GM04503 (cell line): Measurements from ENCODE around the gene DGUOK.

ENCODE experiments used
- DNase-seq: peaks from one replicate; pipeline ENCODE4 v3.0.0-alpha.2; 2012; ENCODE audit warnings: low read depth

The DGUOK gene

DNA sequence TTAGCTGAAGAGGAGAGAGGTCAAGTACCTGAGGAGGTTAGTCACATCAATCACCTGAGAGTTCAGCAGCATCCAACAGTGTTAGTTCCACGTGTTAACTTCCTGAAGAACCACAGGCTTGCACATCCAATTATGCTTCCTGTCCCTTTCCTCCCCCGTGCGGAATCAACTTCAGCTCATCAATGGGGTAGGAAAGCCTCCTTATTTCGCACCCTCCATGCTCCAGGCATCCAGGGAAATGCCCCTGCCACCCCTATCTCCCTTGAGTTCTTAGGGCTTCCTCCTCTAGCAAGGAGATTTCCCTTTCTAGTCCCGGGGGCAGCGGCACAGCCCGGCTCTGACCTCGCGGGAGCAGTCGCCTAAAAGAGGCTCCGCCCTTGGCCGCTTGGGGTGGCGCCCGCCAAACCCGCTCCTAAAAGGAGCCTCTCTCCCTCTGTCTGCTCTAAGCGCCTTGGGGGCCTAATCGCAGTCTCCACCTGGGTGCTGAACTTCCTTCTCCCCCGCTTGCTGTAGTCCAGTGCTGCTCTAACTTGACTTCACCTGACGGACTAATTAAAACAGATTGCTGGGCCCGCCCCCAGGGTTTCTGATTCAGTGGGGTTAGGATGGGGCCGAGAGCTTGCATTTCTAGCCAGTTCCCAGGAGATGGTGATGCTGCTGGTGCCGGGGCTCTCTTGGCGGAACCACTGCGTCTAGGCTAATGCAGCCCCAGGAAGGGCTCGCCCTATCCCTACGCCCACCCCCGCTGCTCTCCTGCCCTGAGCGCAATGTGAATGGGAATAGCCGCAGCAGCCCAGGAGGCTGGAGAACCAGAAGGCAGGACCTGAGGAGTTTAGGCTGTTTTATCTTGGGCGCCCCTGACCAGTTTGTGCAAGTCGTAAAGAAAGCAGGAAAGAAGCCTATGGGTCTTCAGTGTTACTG lies 54.7 kb downstream of the DGUOK start:
- DNase-seq, result no peak

DNA sequence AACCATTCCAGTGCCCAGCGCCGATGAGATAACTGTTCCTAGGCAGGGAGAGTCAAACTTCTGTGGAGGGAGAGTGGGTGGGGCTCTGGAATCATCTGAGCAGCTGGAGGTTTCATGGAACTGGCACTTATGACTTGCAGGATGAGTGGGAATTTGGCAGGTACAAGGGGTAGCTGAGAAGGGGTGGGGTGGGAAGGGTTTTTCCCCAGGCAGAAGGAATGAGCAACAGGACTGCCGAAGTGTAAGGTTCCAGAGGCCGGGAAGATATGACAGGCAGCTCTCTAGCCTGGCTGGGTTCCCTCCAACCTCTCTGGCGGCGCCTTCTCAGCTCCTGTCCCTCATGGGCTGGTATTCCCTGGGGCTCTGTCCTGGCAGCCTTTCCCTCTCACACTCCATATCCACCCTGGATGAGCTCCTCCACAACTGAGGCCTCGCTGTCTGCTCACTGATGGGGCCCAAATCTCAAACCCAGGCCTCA lies 55.5 kb downstream of the DGUOK start:
- no peak for DNase-seq

DNA sequence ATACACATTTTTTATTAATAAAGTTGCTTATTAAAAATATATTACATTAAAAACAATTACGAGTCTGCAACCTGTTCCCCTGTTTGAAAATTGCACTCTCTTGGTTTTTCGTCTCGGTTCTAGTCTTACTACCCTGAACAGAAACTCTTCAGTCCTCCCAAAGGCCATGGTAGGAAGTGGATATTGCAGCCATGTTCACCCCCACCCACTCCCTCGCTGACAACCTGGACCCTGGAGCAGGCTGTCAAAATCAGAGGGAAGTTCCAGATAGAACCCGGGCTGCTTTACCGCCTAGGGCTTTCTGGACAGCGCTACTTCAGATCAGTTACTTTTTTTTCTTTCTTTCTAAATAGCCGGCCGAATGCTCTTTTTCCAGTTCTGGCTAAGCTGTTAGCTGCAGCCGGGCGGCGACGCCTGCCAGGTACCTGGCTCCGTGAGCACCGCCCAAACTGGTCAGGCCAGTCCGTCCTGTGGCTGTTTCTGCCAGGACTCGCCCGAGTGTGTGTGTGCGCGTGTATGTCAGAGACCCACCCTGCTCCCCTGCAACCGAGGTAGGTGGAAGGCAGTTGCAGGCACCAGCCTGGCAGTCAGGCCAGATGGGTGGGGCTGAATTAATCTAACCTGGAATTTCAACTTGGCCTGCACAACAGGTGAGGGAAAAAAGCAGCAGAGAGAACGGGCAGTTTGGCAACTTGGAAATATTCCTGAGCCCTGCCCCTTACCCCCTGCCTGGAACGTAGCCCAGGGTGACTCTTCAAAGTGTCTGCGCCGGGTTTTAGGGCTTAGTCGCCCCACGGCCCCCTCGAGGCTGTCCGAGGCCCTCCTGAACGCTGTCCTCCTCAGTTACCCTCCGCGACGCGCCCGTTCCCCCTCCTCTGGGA lies 56.9 kb downstream of the DGUOK start:
- no peak for DNase-seq

DNA sequence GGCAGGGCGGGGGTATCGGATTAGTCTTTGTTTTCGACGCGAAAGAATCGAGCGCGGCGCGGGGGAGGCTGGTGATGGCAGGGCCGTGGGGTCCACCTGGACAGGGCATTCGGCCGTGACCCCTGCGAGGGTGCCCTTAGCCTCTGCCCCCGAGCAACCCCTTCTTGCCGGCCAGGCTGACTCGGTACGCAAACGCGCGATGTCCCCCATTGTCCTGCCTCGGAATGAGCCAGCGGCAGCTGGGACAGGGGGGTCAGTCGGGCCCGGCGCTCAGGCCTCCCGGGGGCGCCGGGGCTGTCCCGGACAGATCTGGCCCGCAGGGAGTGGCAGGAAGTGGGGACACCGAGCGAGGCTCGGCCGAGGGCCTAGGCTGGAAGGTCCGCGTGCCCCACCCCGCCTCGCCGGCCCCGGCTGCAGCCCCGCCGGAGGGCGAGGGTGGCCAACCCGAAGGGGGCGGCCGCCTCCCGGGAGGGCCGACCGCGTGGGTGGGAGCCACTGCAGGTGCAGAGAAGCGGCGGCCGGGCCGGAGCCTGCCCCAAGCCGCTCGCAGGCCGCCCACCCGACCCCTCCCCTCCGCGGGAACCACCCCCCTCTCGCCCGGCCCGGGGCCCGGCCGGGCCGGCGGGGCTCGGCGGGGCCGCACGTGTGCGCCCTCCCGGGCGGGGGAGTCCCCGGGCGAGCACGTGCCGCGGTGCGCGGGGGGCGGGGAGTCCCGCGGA lies 57.7 kb downstream of the DGUOK start, which contains the start of gene TET3:
Gene TET3, plus strand, starts transcription at position 708 of the 719 bp plus-strand sequence. CDS start 1,494 bp downstream, outside the sequence.
- no peak for DNase-seq

DNA sequence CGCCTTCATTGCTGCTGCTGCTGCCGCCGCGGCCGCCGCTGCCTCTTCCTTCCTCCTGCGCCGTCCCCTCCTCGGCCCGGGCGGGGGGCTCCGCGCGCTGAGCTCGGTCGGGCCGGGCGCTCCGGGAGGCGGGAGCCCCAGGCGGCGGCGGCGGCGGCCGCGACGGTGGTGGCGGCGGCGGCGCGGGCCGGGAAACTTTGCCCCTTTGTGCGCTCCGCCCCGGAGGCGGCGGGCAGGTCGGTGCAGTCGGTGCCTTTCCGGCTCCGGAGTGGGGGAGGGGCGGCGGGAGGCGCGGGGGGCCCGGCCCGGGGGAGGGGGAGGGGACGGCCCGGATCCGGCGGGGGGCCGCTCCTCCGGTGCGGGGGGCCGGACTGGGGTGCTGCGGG lies 58.2 kb downstream of the DGUOK start:
- DNase-seq, result no peak

DNA sequence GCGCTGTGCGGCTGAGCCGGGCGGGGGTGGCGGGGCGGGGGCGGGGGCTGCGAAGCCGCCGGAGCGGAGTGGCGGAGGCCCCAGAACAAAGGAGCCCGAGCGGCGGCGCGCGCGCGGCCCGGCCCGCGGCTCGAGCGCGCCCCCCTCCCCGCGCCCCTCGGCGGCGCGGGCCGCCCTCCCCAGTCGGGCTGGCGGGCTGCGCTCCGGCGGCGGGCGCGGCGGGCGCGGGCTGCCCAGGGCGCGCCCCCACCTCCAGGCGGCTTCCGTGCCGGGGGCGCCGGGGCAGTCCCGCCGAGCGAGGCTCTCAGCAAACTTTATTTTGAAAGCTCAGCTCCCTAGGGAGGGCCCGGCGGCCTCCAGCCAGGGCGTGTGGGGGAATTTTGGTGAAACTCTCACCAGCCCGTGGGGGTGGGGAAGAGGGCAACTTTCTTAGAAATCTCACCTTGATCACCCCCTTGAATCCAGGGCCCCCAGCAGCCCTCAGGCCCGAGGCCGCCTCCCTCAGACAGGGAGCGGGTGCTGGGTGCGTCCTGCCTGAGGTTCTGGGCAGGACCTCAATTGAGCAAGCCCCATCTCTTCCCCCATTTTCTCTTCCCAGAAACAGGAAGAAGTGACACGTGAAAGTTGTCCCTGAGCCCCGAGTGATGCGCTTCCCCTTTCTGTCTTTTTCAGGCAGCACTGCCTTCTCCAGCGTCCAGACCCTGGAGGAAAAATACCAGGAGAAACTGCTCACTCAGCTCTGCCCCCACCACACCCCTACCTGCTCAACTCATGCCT lies 58.8 kb downstream of the DGUOK start:
- DNase-seq, result no peak

DNA sequence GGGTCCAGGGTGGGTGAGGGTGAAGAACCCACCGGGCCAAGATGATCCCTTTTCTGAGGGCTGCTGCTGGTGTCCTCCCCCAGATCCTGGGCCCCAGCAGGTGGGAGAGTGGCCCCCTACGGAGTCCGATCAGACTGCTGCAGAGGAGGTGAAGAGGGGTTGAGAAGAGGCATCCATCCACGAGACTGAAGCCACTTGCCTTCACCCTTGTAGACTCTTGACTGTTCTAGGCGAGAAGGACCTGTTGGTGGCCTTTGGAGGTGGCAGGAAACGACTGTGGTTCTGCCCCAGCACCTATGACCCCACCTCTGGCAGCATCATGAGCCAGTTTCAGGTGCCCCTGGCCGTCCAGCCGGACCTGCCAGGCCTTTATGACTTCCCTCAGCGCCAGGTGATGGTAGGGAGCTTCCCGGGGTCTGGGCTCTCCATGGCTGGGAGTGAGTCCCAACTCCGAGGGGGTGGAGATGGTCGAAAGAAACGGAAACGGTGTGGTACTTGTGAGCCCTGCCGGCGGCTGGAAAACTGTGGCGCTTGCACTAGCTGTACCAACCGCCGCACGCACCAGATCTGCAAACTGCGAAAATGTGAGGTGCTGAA lies 59.5 kb downstream of the DGUOK start:
- no peak for DNase-seq

DNA sequence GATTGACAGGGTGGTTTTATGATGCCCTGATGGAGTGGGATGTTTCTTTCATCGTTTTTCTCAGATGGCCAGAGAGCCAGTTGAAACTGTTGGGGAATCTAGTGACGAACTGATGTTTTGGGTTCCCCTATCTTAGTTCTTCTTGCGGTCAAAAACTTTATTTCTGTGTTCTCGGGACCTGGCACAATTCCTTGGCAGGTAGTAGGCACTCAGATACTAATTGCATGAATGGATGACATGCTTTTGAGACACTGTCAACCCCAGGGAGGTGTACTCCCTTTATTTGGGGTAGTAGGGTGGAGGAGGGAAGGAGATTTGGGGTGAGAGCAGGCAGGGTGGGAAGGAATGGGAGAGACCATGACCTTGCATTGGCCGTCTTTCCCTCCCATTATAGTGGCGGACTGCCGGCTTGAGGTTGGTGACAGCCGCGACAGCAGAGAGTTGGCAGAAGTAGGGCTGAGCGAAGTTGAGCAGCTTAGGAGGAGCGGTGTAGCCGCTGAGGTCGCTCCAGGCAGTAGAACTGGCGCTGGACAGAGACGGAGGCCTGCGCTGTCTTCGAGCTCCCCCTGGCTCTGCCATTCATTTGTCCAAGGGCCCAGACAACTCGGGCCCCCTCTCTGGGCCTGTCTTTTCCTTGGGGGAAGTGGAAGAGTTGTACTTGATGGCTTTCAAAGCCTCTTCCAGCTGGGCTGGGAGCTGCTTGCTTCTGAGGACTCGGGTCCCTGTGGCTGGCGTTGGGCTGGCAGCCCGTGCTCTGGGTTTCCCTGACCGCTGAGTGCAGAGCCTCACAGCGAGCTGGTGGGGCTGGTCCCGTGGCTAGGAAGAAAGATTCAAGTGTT lies 60.6 kb downstream of the DGUOK start:
- no peak for DNase-seq

DNA sequence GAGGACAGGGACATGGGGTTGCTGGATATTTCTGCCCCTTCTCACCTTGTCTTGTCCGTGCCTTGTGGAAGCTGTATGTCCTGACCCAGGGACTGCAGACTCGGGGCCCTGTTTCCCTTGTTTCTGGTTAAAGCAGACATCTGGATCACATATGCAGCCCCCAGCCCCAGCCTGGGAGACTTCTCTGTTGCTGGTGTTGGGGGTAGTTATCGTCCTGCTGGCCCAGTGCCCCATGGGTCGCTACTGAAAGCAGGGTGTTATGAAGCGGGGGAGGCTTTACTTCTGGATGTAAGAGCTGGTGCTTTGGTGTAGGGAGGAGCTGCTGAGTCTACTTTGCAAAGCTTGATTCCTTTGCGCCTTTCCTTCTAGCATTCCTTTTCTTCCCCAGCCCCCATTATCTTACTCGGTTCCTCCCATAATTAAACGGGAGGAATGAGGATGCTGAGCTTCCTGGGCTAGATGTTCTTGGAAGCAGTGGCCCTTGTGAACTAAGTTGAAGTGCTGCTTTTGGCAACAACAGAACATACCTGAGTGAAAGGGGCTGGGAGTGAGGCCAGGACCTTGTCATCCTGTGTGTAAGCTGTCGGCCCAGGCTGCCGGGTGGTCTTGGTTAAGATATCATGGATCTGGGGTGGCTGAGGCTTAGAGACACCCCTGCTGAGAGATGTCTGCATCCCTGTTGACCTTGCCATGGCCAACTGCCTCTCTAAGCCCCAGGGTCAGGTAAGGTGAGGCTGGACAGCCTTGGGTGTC lies 61.4 kb downstream of the DGUOK start:
- no peak for DNase-seq

DNA sequence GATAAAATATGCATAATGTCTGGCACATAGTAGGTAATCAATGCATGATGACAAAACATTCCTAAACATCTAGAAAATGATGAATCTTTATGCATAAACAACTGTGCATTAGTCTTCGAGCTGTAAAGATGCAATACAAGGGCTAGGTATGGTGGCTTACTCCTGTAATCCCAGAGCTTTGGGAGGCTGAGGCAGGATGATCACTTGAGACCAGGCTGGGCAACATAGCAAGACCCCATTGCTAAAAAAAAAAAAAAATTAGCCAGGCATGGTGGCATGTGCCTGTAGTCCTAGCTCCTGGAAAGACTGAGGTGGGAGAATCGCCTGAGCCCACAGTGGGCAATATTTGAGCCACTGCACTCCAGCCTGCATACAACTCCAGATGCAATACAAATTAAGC lies 63.3 kb downstream of the DGUOK start:
- no peak for DNase-seq

DNA sequence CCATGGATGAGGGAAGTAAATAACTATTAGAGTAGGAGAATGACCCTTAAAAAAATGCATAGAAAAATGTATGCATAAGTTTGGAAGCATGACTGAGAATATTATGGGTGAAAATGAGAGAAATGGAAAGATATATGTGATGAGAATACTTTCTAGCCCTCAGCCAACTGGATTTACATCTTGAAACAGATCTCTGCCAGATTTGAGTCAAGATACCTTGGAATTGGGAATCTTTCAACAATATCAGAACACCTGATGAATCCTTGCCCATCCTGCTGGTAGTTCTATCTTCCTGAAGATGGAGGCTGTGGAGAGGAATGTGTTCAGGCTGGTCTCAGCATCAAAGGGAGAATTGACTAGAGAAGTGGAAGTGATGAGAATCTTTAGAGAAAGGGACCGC lies 63.9 kb downstream of the DGUOK start:
- no peak for DNase-seq

DNA sequence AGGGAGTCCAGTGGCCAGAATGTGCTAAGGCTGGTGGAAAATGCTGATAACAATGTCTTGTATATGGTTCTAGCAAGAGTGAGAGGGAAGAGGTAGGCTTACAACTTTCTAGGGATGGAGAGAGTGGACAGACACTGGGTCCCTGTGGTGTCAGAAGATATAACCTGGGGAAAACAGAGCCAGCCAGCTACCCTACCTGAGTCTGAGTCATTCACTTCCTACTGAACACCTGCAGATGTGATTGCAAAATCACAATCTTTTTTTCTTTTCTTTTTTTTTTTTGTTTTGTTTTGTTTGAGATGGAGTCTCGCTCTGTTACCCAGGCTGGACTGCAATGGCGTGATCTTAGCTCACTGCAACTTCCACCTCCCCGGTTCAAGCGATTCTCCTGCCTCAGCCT lies 65.4 kb downstream of the DGUOK start:
- no peak for DNase-seq

DNA sequence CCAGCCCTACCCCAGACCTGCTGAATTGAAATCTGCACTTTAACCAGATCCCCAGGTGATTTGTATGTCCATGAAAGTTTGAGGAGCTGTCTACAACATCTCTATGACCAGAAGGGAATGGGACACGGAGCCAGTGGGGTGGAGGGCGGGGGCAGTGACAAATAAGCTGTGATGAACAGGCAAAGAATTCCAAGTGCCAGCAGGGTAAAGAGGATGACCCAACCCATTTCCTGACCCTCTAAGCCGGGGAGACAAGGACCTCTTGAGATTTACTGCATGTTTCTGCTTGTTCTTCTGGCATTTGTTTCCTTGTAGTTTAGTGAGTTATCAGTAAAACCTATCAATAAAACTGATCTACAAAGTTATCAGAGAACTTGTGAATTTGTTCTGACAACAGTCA lies 66.7 kb downstream of the DGUOK start:
- no peak for DNase-seq

DNA sequence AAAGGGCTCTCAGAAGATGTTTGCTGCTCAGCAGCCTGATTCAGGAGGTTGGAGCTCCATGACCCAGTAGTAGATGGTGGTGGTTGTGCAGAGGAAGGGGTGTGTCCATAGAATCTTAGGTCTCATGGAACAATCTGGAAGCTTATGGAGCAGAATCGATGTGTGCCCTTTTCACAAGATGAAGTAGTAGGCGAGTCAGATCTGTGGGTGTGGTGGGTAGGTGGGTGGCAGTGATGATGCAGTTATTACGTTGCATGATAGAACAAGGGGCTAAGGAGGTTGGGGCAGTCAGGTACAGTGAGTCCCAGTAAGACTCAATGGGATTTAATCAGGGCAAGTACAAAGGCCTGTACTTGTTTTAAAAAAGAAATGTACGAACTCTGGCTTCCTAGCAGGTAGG lies 67.1 kb downstream of the DGUOK start:
- no peak for DNase-seq

DNA sequence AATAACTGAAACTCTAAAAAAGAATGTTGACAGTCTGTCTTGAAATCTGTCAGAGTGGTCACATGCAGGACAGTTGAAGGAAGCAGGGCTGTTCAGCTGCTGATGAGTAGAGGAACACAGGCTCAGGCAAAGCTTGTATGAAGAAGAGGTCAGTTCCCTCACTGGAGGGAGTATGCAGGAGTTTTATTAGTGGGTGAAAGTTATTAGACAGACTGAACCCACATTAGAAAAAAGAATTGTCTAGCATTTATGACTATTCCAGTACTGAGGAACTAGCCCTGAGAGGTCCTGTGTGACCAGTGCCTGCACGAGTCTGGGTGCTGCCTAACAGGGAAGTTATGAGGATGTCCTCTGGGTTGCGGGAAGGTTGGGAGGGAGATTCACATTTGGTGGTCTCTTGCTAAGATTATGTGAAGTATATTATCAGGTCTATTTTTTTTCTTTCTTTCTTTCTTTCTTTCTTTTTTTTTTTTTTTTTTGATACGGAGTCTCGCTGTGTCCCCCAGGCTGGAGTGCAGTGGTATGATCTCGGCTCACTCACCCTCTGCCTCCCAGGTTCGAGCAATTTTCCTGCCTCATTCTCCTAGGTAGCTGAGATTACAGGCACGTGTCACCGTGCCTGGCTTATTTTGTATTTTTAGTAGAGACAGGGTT lies 67.6 kb downstream of the DGUOK start:
- DNase-seq, result no peak

DNA sequence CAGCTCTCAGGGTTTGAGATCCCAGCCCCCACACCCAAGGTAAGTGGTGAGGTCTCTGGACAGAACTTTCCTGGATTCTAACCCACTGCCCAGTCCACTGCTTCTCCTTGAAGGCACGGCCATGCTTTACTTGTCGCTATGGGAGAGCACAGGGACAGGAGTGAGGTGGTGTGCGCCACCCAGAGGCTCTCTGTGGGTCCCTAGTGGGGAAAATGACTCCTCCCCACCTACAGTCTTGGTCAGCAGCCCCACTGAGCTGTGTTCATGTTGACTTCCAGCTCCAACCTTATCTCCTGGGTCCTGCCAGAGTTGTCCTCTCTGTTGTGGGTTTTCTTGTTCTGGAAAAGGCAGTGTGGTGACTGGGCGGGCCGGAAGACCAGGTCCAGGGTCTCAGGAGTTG lies 69.1 kb downstream of the DGUOK start:
- DNase-seq, result no peak

DNA sequence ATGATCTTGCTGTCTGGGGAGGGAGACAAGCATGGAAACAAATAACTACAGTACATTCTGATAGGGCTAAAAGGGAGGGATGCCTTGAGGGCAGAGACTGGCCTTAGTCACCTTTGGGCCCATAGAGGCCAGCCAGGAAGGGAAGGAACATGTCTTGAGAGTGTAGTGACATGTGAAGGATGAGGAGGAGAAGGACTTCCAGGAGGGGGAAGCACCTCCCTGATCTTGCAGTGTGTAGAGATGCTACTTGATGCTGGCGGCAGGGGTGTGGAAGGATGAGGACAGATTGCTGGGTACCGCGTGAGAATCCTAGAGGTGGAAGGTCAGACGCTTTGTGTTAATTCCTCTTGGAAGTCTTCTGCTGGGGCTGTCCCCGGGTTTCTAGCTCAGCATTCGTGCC lies 71.1 kb downstream of the DGUOK start:
- no peak for DNase-seq

DNA sequence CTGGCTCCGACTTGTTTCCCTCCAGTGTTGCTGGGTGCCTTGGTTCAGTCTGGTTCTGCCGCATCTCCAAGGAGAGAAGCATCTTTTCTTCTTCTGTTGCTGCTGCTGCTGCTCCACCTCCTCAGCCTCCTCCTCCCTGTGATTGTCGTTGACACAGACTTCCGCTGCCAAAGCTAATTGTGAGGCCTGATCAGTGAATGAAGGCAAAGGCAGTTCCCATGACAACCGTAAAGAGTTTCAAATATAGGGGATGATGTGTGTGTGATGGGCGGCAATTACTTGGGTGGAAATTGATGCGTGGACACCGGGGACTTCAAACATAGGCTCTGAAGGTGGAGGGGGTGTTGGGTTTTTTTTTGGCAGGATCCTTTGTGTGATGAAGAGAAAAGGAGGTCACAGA lies 71.8 kb downstream of the DGUOK start:
- DNase-seq, result no peak

DNA sequence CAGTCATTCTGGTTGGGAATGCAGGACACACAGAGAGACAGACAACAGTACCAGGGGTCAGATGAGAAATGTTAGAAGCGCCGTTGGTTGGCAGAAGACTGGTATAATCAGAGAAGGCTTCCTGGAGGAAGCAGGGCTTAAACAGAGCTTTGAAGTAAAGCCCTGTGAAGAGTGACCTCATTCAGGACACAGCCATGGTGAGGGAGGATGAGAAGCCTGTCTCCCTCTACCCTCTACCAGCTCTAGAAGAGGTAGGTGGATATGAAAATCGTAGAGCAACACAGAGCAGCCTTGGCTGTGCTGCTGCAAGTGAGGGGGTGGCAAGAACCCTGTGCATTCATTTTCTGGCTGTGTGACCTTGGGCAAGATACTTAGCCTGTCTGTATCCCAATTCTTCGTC lies 72.3 kb downstream of the DGUOK start:
- no peak for DNase-seq
